NCI-H2029 treated with DMSO at 0.1 percent for 48 hours (cell line): ENCODE measurements around the gene CLSTN3.
"Not testable (repeated sequence)": the region's sequence is repeated elsewhere in the genome, so short reads cannot be mapped to it uniquely, and the experiment has no call there.

Experiments
- DNase-seq: peaks from one replicate; lab custom pipeline; 2025; lab: John Stamatoyannopoulos, UW

The CLSTN3 gene

GRCh38 chr12:7150356-7150755 lies 20.2 kb downstream of the CLSTN3 start:
- DNase-seq, result no peak

GRCh38 chr12:7150841-7151240 lies 20.7 kb downstream of the CLSTN3 start:
- DNase-seq, result no peak

GRCh38 chr12:7151532-7151931 lies 21.4 kb downstream of the CLSTN3 start:
- DNase-seq, result no peak

- DNase-seq, result no peak
These were observed 22.6 kb downstream of the CLSTN3 start for GRCh38 chr12:7152818-7153217.

- no peak for DNase-seq
These were observed 23.9 kb downstream of the CLSTN3 start for GRCh38 chr12:7154042-7154441.

- no peak for DNase-seq
These were observed 24.8 kb downstream of the CLSTN3 start for GRCh38 chr12:7154901-7155470.

- DNase-seq, result peak; percentile 28
These were observed 25.4 kb downstream of the CLSTN3 start for GRCh38 chr12:7155471-7156034.

- DNase-seq, result no peak
These were observed 26.4 kb downstream of the CLSTN3 start for GRCh38 chr12:7156259-7157197.

GRCh38 chr12:7157391-7157790 lies 27.2 kb downstream of the CLSTN3 start:
- DNase-seq, result no peak

- no peak for DNase-seq
These were observed 28.8 kb downstream of the CLSTN3 start for GRCh38 chr12:7158781-7159609.

GRCh38 chr12:7160183-7160582 lies 30.0 kb downstream of the CLSTN3 start:
- no peak for DNase-seq

GRCh38 chr12:7161327-7161726 lies 31.2 kb downstream of the CLSTN3 start:
- DNase-seq, result no peak

- DNase-seq, result no peak
These were observed 31.6 kb downstream of the CLSTN3 start for GRCh38 chr12:7161811-7162210.

- peak; percentile 52 for DNase-seq
These were observed 32.5 kb downstream of the CLSTN3 start for GRCh38 chr12:7162691-7163114.

GRCh38 chr12:7169951-7170350 lies 39.8 kb downstream of the CLSTN3 start:
- no peak for DNase-seq

GRCh38 chr12:7171854-7172253 lies 41.7 kb downstream of the CLSTN3 start:
- DNase-seq, result no peak

- no peak for DNase-seq
These were observed 45.3 kb downstream of the CLSTN3 start for GRCh38 chr12:7175493-7175892.

GRCh38 chr12:7176595-7176994 lies 46.4 kb downstream of the CLSTN3 start:
- no peak for DNase-seq

GRCh38 chr12:7178481-7178880 lies 48.3 kb downstream of the CLSTN3 start:
- DNase-seq, result no peak

GRCh38 chr12:7180685-7181084 lies 50.5 kb downstream of the CLSTN3 start:
- DNase-seq, result no peak

- not testable (repeated sequence) for DNase-seq
These were observed 55.9 kb downstream of the CLSTN3 start for GRCh38 chr12:7186058-7186457.
